ENCODE results near the gene RPRML.

- TF ChIP-seq CTCF (IDR thresholded peaks at IDR 0.05) (no peak), EP300 (IDR thresholded peaks at IDR 0.05) (no peak), PBX3 (IDR thresholded peaks at IDR 0.05) (no peak), POLR2A (IDR thresholded peaks at IDR 0.05; ENCODE audit: low read length) (no peak), SMC3 (IDR thresholded peaks at IDR 0.05) (no peak), JUNB (IDR thresholded peaks at IDR 0.05) (no peak), MYC (IDR thresholded peaks at IDR 0.05; ENCODE audit: borderline replicate concordance, low read length) (no peak), RAD21 (conservative IDR thresholded peaks at IDR 0.05 in 1 of 2, IDR thresholded peaks at IDR 0.05 in 1 of 2) (no peak), TP53 (CRISPR knock-in tag; IDR thresholded peaks at IDR 0.05) (no peak)
These were observed 4.7 kb upstream of the RPRML start for GRCh38 chr17:46983782-46984181.

All from A549 (cell line).